HG03060 (cell line): Measurements from ENCODE around the gene STPG2.
A peak's percentile ranks its signal among the peaks of the same experiment; 100 is the strongest.

Experiments used
- ATAC-seq: cut with Tn5 transposase; IDR thresholded peaks from one replicate; pipeline ENCODE4 v1.9.1; 2021; ENCODE audit warnings: low read depth, moderate number of reproducible peaks; ENCODE audit not compliant: unreplicated experiment

STPG2 gene

DNA sequence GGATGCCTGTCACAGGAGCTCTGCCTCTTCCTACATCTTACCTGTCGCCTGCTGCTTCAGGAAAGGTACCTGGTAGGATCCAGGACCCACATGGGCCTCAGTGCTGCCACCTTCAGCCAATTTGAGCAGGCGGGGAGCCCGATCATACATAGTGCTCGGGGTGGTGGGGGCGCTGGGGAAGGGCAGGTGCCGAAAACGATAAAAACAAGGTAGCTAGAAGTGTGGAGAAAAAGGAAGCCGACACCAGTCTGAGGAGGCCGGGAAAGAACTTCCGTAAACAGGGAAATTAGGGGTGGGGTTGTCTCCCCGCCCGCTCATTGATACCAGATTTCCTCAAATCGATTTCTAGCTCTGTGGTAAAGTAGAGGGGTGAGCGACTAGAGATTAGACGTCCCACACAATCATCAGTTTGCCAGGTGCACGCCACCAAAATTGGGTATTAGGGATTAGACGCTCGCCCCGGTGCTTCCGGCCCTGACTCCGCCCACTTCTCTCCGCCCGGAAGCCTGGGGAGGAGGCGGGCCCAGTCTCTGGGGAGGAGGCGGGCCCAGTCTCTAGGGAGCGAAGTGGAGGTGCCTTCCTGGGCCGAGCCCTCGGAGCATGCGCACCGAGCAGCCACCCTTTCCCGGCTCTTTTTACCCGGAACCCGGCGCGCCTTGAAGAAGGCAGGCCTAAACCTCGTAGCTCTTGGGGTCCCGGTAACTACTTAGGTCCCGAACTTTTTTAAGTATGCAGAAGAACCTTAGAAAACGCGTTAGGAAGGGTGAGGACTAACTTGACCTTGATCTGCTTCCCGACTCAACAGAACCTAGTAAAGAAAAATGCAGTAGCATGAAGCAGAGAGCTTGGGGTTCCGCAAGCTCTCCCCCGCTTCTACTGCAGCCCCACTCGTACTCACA is at the start of gene STPG2:
Gene STPG2, minus strand, starts transcription at position 476 of the 899 bp plus-strand sequence.
- ATAC-seq, result peak; percentile 87

GRCh38 chr4:98185279-98185678 is 42.0 kb upstream of the STPG2 start:
- no peak for ATAC-seq

- no peak for ATAC-seq
Observed at GRCh38 chr4:98181809-98182208, 38.5 kb upstream of the STPG2 start.

DNA sequence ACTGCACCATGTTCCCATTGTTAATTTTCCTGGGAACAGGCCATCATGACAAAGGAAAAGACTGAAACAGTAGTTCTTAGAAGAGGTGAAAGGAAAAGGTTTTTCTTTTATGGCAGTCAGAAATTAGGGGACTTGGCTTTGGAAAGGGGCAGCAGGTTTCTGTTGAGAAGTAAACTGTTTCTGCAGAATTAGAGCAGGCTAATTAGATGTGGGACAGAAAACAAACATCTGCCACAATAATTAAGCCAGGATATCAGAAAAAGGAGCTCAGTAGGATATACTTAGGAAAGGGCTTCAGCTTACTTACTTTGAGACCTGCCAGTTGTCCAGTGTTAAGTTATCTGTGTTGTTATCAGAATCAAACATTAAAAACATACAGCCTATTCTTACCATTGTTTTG is 36.7 kb upstream of the STPG2 start:
- no peak for ATAC-seq

DNA sequence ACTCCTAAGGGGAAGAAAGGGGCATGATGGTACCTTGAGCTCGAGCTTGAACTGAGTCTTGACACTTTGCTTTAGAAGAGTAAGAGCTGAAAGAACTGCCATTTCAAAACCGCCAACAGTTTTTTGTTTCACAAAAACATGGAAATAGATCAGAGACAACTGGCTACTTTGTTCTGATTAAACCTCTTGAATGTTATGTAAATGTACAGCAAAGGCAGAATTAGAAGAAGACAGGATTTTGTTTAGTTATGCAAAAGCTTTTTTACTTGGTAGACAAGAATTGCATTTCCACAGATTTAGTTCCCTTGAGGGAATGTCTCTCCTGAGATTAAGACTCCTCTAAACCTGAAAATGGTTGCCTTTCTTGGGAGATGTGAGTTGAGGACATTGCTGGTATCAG is 33.3 kb upstream of the STPG2 start:
- ATAC-seq, result no peak

DNA sequence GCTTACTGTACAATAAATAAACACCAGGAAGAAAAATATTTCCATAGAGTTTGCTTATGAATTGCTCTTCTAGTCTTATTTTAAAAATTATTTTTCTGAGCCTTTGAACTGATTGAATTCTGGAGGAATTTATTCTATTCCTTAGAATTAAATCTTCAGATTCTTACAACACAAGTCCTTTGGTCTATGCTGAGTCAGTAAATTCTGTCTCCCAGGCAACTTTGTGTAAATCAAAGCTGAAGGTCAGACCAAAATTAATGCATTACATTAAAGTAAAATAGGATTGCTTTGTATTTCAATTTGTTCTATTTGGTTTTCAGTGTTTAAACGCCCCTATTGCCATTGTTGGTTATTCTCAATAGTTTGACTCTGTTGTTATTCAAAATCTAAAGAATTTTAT is 26.8 kb upstream of the STPG2 start:
- no peak for ATAC-seq

GRCh38 chr4:98166731-98167041 is 23.4 kb upstream of the STPG2 start:
- ATAC-seq, result no peak

GRCh38 chr4:98166025-98166730 is 22.9 kb upstream of the STPG2 start:
- no peak for ATAC-seq

GRCh38 chr4:98162696-98163095 is 19.4 kb upstream of the STPG2 start:
- ATAC-seq, result no peak

- ATAC-seq, result no peak
Observed at GRCh38 chr4:98151145-98151924, 8.1 kb upstream of the STPG2 start.

DNA sequence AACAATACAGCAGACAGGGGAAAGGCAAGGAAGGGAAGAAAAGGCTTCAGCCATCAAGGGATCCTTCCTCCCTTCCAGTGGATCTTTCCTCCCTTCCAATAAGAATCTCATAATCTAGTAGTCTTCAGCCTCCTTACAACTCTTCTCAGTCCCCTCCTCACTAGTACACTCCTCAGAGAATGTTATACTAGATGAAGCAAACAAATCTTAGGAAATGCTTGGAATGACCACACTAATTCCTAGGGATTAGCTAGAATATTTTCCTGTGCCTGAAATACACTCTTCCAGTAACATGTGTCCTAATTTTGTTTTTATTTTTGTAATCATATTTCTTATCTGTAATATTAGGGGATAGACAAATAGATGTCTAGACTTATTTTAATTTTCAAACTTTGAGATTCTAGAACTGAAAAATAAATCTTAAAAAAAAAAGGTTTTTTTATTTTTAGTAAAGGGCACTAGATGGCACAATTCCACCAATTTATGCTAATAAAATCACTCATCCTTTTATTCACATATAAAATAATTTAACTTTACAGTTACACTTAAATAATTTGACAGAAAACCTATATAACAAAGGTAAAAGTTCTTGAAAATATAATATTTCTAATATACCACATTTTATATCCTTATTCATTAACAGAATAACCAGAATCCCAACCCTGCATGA is 7.0 kb upstream of the STPG2 start:
- no peak for ATAC-seq

GRCh38 chr4:98148856-98149255 is 5.6 kb upstream of the STPG2 start:
- ATAC-seq, result no peak

DNA sequence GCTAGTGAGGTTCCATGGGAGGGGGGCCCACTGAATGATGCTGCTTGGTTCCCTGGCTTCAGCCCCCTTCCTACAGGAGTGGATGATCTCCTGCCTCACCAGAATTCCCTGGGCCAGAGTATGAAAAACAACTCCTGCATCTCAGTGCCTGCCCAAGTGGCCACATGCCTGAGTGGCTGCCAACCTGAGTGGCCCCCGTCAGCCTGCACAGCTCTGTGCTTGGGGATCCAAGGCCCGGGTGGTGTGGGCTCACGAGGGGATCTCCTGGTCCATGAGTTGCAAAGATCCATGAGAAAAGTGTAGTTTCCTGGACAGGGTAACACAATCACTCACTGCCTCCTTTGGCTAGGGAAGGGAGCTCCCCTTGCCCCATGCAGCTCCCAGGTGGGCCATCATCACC is 17.1 kb downstream of the STPG2 start:
- ATAC-seq, result no peak

DNA sequence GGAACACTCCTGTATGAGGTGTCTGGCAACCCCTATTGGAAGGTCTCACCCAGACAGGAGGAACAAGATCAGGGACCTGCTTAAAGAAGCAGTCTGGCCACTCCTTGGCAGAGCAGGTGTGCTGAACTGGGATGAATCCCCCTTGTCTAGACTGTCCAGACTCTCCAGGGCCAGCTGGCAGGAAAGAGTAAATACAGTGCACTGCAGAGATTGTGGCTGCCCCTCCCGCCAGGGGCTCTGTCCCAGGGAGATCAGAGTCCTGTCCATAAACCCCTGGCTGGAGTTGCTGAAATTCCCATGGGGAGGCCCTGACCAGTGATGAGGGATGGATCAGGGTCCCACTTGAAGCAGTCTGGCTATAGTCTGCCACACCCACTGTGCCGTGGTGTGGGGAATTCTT is 17.7 kb downstream of the STPG2 start:
- ATAC-seq, result no peak

DNA sequence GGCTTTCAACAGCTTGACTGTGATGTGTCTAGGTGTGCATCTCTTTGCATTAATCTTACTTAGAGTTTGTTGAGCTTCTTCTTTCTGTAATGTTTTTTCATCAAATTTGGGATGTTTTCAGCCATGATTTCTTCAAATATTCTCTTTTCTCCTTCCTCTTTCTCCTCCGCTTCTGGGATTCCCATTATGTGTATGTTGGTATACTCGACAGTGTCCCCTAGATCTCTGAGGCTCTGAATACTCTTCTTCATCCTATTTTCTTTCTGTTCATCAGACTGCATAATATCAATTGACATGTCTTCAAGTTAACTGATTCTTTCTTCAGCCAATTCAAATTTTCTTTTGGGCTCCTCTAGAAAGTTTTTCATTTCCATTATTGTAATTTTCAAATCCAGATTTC is 25.9 kb downstream of the STPG2 start:
- no peak for ATAC-seq

- ATAC-seq, result no peak
Observed at GRCh38 chr4:98113012-98113411, 30.3 kb downstream of the STPG2 start.

- ATAC-seq, result no peak
Observed at GRCh38 chr4:98110929-98111328, 32.3 kb downstream of the STPG2 start.

DNA sequence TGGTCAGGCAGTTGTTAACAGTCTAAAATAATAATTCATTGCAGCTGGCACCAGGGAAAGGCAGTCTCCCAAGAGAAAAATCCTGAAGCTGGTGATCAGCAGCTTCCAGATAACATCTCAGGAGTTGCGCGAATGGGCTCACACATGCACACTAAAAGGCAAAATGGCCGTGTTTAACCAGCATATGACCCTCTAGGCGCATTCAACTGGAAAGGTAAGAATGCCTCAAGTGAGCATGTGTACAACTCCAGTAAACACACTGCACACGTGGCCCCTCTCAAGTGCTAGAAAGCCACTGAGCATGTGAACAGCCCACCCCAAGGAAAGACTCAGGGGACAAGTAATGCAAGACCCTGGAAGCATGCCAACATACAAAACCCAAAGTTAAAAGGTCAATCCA is 33.1 kb downstream of the STPG2 start:
- no peak for ATAC-seq

GRCh38 chr4:98102660-98103059 is 40.6 kb downstream of the STPG2 start:
- no peak for ATAC-seq

DNA sequence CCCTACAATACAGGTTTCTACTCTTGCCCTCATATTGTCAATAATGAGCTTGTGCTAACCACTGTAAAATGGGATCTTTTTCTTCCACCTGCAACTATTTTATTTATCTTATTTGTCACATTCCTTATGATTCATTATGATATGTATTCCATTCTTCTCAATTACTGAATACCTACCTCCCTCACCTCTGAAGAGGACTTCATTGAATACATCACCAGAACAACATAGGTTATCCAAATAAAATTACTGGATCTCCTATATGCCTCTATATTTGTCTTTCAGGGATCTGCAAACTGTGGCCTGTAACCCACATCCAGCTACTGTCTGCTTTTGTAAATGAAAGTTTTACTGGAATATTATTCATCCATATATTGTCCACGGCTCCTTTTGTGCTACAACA is 41.3 kb downstream of the STPG2 start:
- no peak for ATAC-seq

DNA sequence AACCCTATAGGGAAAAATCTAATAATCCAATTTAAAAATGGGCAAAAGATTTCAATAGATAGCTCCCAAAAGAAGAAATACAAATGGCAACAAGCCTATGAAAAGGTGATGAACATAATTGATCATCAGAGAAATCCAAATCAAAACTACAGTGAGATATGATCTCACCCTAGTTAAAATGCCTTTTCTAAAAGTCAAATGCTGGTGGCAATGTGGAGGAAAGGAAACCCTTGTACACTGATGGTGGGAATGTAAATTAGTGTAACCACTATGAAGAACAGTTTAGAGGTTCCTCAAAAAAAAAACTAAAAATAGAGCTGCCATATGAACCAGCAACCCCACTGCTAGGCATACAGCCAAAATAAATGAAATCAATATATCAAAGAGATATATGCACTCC is 44.5 kb downstream of the STPG2 start:
- ATAC-seq, result no peak
